Putamen (tissue), 1 donor: ENCODE measurements around the gene HES7.
A peak's percentile ranks its signal among the peaks of the same experiment; 100 is the strongest.
"Not testable (repeated sequence)": the region's sequence is repeated elsewhere in the genome, so short reads cannot be mapped to it uniquely, and the experiment has no call there.

Experiments used
- DNase-seq: peaks from one replicate; pipeline ENCODE4 v3.0.0-alpha.2; 2016; ENCODE audit warnings: low spot score

The HES7 gene

DNA sequence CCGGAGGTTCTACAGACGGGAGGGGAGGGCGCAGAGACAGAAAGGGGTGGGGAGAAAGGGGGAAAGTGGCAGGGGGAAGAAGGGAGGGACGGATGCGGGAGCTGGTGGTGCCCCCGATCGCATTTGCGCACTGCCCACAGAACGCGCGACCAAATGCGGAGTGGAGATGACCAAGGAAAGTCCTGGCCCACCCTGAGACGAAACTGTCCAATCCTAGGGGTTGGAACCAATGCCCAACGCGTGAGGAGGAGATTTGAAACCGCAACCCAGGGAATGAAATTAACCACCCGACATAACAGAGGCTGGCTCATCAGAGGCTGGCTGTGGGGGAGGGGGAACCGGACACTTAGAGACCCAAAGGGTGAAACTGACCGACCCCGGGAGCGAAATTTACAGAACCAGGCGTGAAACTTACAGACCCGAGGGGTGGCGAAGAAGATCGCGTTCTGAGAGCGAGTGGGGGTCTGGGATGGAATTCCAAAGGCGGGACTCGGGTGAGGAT lies 1.4 kb downstream of the HES7 start:
- DNase-seq: no peak

DNA sequence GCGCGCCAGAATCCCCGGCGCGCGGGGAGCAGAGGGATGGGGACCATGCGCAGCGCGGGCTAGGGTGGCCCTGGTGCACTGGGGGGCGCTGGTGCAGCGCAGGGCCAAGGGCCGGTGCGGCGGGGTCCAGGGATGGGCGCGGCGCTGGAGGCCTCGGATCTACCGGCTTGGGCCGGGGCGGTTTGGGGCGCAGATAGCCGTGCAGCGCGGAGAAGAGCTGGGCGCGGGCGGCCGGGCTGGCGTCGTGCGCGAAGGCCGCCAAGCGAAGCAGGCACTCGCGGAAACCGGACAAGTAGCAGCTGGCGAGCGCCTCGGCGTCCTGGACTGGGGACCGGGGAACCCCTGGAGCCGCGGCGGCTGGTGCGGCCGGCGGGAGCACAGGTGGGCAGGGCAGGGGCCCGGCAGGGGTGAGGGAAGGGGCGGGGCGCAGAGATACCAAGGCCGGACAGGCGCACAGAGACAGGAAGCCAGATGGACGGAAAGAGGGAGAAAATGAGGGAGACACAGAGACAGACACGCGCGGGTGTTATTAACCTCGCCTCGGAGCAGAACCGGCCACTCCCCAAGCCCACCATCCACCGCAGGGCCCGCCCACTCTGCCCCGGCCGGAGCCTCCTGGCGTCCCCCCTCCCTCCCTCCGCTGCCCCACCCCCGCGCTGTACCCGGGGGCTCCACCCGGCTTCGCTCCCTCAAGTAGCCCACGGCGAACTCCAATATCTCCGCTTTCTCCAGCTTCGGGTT lies 2.1 kb downstream of the HES7 start:
- peak; percentile 56 for DNase-seq

DNA sequence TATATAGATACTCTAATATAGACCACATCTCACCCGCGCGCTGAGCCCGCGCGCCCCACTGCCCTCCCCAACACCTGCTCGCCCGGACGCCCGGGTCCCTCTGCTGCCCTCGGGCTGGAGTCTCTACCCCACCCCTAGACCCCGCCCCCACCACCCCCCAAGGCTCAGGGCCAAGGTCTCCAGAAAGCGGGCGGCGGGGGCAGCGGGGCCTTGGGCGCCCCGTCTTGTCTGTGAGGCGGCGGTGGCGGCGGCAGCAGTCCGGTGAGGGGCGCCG lies 2.6 kb downstream of the HES7 start:
- DNase-seq: no peak

DNA sequence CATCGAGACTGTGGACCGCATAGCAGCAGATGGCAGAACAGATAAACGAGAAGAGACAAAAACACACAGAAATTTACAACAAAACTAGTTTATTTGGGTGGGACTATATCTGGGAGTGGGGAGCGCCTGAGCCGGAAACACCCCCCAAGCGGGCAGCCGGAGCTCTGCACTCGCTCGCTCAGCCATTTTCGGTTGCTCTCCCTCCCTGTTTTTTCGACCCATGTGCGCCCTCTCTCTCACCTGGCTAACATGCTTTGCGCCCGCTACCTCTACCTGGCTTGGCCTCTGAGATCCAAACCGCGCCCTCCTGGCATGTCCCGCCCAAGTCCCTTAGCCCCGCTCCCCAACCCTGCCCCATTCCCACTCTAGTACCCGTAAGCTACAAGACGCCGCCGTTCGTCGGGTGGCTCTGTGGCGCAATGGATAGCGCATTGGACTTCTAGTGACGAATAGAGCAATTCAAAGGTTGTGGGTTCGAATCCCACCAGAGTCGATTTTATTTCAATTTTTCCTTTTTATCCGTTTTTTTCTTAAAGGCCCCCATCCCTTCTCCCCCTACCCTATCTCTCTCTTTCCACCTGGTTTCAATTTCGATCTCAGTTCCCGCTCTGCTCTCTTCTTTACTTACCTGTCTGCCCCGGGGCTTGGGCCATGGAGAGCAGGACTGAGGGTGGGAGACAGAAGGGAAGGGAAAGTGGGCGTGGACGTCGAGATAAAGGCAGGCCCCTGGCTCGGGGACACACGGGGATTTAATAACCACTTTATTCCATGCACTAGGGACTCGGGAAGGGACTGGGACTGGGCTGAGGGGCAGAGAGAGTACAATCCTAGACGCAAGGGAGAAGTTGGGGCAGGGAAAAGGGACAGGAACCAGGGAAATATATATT lies 3.1 kb downstream of the HES7 start:
- peak; percentile 64 for DNase-seq

DNA sequence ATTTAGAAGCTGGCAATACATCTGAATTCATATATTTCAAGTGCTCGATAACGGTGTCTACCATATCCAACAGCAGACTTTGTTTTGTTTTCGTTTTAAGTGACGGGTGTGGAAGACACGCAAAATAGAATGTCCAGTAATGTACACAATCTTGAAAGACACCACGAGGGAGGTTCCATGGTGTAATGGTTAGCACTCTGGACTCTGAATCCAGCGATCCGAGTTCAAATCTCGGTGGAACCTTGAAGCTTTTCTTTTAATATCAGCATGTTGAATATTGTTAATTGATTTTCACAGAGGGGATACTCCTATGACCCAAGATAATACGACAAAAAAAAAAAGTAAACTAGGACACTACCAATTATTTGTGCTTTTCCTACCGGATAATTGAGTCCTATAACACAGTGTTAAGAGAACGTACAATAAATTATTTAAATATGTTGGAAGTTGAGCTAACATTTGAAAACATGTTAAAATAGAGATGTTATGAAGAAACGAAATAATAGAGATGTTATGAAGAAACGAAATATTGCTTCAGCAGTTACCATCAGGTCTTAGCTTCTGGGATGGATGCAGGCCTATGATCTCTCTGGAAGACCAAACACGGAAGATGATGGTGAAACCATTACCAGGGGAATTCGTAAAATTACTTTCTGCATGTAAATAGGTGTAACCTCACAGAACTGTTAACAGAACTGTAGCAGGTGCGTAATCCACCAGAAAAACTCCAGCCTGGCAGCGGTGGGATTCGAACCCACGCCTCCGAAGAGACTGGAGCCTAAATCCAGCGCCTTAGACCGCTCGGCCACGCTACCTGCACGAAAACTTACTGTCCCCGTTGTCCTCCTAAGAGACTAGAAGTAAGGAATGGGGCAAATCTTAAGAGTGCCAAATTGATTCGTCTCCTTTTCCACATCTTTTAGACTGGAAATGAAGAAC lies 4.1 kb downstream of the HES7 start:
- peak; percentile 91 for DNase-seq

DNA sequence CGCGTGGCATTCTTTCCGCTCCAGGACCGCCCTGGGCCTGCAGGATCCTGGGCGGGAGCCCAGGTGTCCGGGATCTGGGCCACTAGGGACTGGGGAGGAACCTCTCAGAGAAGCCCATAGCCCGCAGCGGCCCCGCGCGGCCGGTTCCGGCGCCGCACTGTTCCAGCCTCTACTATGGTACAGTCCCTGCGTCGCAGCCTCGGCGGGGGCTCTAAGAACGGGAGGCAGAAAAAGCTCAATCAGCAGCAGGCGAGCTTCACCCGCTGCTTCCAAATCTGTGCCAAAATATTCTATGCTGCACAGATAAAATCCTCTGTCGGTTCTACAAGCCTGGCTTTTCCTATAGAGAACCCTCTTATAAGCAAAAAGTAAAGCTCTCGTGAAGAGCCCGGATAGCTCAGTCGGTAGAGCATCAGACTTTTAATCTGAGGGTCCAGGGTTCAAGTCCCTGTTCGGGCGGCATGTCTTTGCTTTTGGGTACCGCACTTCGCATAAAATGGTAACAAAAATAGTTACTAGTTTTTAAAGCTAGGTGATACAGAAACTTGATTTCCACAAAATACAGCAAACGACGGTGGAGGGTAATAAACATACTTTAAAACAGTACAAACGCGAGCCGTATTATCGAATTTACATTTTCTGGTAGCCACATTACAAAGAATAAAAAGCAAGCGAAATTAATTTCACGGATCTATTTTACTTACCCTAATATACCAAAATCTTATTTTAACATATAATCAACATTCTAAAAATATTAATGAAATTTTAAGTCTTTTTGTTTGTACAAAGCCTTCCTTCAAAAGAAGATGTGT lies 4.9 kb downstream of the HES7 start:
- peak; percentile 87 for DNase-seq

DNA sequence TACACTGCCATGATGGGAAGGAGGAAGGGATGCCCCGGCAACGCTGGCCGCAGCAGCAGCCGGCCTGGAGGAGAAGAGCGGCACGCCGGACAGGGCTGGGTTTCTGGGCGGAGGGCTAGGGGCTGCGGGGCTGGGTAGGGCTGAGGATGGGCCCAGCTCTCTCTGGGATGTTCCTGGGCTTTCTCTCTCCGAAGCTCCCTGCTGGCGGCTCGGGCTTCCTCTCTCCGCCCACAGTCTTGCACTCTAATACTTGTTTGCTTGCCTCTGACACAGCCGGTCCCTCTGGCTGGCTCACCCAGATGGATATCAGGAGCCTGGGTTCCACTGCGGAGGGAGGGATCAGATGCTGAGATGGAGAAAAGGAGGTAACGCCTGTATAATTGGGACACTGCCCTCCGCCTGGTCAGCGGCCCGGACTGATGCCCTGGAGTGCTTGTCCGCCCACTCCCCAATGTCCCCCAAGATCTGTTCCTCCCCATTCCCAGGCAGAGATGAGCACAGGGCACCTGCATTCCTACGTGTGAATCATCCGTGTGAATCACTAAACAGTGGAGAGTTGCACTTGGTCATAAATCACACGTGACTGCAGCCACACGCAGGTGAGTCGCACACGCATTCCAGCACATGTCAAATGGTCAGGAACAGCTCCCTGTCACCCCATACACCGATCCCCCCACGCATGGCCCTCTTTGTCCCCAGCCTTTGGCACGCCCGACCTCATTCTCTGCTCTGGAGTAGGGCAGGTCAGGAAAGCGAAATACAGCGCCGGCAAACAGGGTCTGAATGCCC lies 5.7 kb downstream of the HES7 start, which contains the start of gene ALOXE3:
Gene ALOXE3, minus strand, starts transcription at position 535 of the 789 bp plus-strand sequence. Its CDS starts 524 bp downstream, at position 11.
- DNase-seq: no peak

DNA sequence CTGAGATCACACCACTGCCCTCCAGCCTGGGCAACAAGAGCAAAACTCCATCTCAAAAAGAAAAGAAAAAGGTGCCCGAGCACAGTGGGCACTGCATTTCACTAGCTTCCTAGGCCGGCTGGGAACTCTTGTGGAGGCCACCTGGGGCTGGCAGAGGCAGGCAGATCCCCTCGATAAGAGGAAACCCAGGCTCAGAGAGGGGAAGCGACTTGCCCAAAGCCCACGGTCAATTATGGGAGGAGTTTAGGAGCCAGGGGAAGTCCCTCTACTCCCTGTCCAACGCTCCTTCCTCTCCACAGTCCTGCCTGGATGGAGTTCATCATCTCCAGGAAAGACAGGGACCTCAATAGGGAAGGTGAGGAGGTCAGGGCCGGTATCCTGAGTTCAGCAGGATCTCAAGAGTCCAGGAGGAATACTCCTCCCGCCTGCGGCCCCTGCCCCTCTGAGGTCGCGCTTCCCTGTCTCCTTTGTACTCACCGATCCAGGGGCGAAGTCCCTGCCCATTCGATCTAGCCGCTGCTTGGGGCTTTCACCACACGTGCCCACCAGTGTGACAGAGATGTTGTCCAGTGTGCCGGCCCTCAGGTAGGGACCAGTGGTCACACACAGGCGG lies 6.4 kb downstream of the HES7 start:
- no peak for DNase-seq

DNA sequence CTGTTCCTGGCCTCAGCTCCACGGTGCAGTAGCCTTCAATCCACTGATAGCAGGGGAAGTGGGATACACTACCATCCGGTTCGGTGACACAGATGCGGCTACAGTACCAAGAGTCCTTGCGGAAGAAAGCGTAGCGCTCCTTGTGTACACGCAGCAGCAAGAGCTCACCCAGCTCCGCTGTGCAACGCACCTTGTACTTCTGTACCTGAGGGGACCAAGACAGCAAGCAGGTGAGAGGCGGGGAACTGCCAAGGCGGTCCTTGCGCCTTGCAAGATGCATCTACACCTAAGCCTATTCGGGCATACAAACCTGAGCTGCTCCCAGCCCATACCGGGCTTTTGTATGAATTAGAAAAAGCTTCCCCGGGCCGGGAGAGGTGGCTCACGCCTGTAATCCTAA lies 7.1 kb downstream of the HES7 start:
- no peak for DNase-seq

DNA sequence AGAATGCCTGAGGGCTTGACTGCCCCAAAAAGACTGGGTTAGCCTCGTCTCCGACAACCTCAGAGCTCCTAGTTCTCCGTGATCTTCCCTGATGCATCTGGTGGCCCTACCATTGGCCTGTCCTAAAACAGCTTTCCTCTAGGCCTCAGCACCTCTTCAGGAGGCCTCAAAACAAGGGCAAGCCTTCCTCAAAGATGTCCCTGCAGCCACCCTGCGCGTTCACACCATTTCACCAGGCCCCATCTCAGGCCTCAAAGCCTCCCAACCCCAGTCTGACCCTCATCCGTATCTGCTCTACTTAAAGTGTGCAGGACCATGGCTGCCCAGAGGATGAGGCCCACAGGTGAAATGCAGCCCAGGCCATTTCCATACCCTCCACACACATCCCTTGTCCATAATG lies 13.0 kb downstream of the HES7 start:
- no peak for DNase-seq

DNA sequence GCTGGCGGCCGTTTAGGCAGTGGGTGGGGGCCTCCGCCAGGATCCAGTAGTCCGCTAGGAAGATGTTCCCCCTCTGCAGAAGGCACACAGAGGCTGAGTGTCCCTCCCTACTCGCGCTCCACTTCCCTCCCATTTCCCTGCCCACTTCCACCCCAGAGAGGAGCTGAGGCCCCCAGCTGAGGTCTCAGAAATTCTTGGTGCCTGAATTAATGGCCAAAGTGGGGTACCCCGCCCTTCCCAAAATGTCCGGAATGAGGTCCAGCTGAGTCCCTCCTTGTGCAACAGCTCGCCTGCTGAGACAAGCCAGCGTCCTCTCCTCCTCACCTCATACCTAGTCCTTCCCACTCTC lies 13.5 kb downstream of the HES7 start:
- DNase-seq: no peak

DNA sequence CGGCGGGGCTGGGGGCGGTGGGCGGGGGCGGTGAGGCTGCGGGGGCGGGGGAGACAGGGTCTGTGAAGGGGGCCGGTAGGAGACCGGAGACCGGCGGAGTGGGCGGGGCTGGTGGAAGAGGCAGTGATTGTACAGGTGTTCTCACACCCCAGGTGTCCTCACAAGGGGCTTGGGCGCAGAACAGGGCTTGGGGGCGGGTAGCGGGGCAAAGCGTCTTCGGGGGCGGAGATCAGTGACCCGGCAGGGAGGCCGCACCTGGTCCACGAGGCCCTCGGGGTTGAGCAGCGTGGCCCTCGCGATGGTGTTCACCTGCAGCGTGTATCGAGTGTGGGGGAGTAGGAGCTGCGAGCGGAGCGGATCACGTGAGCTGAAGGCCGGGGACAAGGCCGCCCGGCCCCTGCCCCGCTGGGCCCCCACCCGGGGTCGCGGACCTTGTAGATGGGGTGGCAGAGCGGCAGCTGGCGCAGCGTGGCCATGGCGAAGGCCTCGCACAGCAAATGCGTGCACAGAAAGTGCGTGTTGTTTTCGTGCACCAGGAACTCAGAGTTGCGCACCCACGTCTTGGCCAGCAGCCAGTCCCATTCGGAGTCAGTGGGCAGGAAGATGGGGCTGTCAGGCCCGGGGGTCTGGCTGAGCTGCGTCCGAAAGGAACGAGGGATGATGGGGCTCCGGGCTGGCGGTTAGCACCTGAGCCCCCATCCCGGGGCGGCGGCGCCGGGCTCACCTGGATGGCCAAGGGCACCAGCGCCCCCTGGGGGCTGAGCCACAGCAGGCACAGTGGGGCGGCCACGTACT lies 14.0 kb downstream of the HES7 start:
- no peak for DNase-seq

DNA sequence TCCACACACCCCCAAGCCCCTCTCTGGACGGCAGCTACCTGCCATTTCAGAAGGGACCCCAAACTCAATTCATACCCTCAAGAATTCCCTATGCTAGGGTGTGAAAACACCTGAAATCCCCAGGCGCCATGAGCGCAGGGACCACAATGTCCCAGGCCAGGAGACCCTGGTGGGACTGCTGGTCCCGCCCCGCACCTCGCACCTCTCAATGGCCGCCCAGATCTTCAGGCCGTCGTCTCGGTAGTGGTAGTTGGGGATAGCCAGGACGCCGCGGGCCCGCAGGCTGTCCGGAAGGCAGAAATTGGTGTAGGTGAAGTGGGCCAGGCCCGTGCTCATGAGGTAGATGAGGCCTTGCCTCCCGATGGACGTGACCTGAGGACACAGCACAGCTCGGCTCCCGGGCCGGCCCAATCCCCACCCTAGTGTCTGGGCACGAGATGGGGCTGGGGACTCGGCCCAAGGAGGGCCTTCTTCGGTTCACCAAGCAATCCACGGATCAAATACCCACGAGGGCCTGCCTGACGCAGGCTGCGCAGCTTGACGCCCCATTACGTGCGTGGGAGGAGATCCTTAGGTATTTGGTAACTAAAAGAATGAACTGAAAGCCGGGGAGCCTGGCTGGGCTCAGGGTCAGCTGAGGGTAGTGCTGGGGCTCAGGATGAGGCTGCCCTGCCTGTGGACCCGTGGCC lies 14.8 kb downstream of the HES7 start:
- DNase-seq: no peak

DNA sequence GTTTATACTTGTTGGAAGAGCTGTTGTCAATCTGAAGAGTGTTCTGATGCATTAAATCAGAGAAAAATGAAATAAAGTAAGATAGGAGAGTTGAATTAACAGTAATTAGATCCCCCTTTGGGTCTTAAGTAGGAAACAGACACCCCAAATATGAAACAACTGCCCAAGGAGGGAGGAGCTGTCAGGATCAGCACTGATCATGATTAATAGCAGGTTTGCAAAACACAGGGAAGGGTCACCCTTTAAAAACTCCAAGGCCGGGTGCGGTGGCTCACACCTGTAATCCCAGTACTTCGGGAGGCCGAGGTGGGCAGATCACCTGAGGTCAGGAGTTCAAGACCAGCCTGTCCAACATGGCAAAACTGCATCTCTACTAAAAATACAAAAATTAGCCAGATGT lies 16.9 kb downstream of the HES7 start:
- DNase-seq: not testable (repeated sequence)

DNA sequence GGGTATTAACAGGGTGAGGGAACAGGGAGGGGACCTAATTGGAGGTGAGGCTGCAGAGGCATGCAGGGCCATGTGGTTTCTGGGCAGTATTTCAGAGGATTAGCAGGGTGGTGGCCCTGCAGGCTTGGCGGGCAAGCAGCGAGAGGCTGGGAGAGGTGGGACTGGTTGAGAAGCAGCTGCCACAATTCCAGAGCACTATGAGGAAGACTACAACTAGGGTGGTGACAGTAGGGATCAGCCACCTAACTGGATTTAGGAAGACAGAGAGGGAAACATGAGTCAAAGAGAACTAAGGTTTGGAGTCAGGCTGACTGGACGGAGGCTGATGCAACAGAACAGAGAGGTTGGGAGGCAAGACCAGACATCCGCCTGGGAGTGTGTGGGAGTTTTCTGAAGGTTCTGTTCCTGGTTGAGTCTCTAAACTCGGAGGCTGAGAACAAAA lies 17.9 kb downstream of the HES7 start:
- DNase-seq: no peak

DNA sequence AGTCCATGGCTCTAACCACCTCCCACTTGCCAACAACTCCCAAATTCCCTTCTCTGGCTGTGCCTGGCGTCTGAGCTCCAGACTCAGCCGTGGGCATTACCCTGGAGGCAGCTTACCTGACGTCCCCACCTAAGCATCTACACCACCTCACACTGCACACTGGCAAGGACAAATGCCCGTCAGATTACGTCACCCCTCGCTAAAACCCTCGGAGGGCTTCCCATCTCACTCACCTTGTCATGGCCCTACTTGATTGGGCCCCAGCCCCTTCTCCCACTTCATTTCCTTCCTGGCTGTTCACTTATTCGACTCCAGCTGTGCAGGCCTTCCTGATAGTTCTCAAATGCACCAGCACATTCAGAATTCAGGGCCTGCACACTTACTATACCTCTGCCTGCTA lies 19.0 kb downstream of the HES7 start:
- no peak for DNase-seq

DNA sequence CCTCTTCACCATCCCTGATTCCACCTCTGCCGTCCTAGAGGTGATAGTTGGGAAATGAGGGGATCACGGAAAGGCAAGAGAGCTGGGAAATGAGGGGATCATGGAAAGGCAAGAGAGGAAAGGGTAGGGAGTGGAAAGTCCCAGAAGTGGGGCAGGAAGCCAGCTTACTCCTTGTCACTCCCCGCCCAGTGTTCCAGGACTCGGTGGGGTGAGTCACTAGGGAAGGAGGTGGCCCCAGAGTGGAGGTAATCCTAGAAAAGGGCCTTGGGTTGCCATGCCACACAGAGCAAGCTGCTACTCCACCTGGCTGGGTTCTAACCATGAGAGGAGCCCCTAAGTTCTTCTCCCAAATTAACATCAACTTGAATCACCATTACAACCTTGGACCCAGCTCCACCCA lies 20.4 kb downstream of the HES7 start:
- DNase-seq: no peak

DNA sequence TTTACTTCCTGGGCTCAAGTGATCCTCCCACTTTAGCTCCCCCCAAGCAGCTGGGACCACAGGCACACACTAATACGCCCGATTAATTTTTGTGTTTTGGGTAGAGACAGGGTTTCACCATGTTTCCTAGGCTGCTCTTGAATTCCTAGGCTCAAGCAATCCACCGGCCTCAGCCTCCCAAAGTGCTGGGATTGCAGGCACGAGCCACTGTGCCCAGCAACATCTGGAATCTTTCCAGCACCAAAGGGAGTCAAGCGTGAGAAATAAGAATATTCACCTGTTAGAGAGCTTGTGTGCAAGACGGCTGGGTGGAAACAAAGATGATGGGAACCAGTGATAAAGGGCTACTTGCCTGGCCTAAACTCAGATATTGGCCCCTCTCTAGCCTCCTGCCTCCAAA lies 22.2 kb downstream of the HES7 start:
- DNase-seq: no peak

DNA sequence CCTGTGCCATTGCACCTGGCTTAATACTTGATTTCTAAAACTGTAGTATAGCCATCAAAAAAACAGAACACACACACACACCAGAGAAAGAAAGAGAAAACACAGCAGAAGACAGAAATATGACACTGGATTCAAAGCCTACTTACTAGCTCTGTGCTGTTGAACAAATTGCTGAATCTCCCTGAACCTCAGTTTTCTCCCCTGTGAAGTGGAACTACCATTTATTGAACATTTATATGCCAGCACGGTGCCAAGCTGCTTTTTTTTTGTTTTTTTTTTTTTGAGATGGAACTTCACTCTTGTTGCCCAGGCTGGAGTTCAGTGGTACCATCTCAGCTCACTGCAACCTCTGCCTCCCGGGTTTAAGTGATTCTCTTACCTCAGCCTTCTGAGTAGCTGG lies 23.1 kb downstream of the HES7 start:
- no peak for DNase-seq
